Subcutaneous adipose tissue (tissue), 4 donors: ENCODE measurements around the gene RABL6. TPM values are rescaled to one million over a fixed set of nuclear protein-coding genes. Genes with fewer than 3 reads are reported as not detected.

Experiments
- total RNA-seq, 4 donors: library from RNA; depleted of rRNA; stranded (reverse); fragments of >200 nt; gene quantifications; one replicate each; pipeline ENCODE4 v1.1.0, GENCODE V29; 2016
- TF ChIP-seq, protein P1 (sequence below): fragments of 450-650 bp; IDR thresholded peaks from one replicate; pipeline ENCODE4 v1.5.1; 2016; ENCODE audit warnings: low read depth, mild to moderate bottlenecking, control low read depth, antibody characterized with exemption, moderate library complexity

Gene RABL6
- total RNA-seq, 4 donors from 2014 or later = 29.4 to 78.2 (median 33.4) TPM

DNA sequence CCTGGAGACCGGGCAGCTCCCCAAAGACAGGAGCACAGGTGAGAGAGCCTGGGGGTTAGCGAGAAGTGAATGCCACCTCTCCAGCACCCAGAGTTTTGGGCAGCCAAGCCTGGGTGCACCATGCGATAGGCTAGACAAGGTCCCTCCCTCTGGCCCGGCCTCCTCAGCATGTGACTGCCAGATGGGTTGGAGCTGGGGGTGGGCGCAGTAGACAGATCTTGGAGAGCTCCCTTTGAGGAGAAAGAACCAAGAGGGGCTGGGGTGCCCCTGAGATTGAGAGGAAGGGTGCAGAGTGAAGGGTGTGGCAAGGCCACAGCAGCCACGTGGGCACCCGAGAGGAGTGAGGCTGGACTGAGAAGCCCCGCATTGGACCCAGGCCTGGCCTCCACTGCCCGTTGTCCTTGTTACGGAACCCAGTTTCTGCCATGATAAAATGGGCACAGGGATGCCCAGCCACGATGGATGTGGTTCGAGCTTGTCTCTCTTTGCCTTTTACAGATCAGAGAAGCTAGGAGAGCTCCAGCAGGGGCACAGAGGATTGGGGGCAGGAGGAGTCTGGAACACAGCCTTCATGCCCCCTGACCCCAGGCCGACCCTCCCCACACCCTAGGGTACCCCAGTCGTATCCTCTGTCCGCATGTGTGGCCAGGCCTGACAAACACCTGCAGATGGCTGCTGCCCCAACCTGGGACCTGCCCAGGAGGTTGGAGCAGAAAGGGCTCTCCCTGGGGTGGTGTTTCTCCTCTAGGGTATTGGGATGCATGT is 15.2 kb upstream of the RABL6 start:
- TF ChIP-seq, protein P1, sequence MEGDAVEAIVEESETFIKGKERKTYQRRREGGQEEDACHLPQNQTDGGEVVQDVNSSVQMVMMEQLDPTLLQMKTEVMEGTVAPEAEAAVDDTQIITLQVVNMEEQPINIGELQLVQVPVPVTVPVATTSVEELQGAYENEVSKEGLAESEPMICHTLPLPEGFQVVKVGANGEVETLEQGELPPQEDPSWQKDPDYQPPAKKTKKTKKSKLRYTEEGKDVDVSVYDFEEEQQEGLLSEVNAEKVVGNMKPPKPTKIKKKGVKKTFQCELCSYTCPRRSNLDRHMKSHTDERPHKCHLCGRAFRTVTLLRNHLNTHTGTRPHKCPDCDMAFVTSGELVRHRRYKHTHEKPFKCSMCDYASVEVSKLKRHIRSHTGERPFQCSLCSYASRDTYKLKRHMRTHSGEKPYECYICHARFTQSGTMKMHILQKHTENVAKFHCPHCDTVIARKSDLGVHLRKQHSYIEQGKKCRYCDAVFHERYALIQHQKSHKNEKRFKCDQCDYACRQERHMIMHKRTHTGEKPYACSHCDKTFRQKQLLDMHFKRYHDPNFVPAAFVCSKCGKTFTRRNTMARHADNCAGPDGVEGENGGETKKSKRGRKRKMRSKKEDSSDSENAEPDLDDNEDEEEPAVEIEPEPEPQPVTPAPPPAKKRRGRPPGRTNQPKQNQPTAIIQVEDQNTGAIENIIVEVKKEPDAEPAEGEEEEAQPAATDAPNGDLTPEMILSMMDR = no peak

DNA sequence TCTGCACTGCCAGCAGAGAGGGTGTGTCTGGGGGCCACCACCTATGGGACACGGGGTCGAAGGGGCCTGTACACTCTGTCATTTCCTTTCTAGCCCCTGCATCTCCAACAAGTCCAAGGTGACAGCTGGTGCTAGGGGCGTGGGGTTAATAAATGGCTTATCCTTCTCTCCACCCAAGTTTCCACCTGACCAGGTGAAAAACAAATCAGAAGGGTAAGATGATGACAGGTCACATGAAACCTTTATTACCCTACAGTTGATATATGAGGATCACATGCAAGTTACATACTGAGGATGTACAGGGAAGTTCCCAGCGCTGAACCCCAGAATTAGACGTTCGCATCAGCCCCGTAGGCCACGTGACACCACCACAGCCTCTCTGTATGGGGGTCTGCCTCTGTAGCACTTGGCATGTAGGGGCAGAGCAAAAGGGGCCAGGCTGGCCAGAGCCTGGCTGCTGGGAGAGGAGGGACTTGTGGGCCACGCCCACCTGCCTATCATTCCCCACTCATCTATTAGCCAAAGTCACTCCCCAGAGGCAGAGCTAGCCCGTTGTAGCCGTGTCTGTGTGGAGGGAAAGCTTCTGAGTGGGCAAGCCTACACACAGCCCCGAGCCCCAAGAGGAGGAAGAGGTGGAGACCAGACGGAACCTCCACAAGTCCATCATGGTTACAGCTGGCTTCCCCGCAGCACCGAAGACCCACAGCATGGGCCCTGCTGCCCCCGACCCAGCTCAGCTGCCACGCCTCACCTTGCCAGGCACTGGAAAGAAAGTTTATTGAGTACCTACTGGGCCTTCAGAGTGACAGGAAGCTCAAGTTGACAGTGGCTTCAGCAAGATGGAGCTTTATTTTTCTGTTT is 14.4 kb upstream of the RABL6 start:
- TF ChIP-seq, protein P1 = no peak

DNA sequence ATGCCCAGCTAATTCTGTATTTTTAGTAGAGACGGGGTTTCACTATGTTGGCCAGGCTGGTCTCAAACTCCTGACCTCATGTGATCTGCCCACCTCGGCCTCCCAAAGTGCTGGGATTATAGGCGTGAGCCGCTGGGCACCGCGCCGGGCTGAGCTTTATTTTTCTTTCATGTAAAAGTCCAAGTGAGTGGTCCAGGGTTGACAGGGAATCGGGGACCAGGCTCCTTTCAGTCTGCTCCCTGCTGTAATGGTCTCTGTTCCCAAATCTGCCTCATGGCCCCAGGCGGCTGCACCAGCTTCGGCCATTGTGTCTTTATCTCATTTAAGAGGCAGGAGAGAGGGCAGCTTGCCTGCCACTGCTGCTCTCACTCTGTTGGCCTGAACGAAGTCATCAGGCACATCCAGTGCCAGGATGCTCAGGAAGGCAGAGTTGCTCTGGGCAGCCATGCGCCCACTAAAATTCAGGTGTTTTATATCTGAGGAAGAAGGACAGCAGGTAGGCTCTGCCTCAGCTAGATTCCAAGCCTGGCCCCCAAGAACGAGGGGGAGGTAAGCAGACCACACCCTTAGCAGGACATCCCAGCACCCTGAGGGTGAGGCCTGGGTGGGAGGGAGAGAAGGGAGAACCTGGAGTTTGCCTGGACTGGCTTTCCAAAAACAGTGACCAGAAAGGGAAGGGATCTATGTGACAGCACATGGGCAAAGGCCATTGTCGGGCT is 13.3 kb upstream of the RABL6 start:
- TF ChIP-seq, protein P1 = no peak

DNA sequence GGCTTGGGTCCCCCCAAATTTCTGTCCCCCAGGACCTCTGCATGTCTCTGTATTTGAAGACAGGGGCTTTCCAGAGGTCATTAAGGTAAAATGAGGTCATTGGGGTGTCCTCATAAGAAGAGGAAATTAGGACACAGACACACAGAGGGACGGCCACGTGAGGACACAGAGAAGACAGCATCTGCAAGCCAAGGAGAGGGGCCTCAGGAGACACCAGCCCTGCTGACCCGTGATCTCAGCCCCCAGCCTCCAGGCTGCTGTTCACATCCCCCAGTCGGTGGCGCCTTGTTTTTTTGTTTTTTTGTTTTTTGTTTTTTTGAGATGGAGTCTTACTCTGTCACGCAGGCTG is 12.8 kb upstream of the RABL6 start:
- TF ChIP-seq, protein P1 = no peak

DNA sequence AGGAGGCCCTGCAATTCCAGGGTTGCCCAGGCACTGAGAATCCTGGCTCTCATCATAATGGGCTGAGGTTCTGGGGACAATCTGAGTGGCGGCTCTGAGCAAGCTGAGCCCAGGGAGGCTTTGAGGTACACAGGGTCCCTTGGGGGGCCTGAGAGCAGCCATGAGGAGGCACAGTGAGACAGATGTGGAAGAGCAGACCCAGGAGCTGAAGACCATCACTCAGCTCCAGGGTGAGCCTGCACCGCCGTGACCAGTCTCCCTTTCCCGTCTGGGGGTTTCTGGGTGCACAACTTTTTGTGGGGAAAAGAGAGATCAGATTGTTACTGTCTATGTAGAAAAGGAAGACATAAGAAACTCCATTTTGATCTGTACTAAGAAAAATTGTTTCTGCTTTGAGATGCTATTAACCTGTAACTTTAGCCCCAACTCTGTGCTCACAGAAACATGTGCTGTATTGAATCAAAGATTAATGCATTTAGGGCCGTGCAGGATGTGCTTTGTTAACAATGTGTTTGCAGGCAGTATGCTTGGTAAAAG is 11.4 kb upstream of the RABL6 start, which contains the start of gene CCDC183:
CCDC183 (plus strand) TSS at position 101 of the 537 bp plus-strand sequence; CDS start at position 161, 60 bp downstream.
- TF ChIP-seq, protein P1 = no peak

DNA sequence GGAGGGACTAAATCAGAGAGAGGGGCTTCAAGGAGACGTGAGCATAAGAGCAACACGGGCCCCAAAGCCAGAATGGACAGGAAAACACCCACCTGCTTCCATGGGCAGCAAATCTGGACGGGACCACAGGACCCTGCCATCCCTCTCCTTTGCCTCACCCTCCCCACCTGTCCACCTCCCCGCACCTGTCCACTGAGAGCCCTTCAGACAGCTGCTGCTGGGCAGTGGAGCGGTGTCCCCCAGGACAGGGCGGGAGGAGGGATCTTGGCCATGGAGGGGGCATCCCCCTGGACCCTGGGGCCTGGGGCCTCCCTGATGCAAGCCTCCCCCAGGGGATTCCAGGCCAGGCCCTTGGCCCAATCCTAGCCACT is 9.1 kb upstream of the RABL6 start:
- TF ChIP-seq, protein P1 = no peak
